Measurements from ENCODE around the gene GJB5. TPM values are rescaled to one million over a fixed set of nuclear protein-coding genes. Genes with fewer than 3 reads are reported as not detected.

GJB5 gene
- total RNA-seq, 1 experiment from 2014 or later = not detected

DNA sequence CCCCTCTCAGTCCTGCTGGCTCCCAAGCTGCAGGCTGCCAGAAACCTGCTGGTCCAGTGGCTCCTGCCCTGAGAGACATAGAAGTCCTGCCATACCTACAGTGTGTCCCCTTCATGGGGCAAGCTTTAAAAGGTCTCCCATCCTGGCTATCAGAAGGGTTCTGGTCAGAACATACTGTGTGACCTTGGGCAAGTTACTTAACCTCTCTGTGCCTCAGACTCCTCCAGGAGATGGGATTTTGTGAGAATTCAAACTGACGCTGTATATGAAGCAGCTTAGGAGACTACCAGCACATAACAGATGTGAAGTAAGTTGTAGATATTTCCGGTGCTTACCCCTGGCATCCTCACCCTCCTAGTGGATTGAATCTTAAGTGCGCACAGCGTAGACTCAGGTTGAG lies 8.7 kb upstream of the GJB5 start:
- no peaks in the 10 kb centered on the region for H3K36me3 ChIP-seq (ENCODE audit: control insufficient read depth, insufficient read depth, low read length)
- peaks cover 10% of the 10 kb centered on the region for H3K4me1 ChIP-seq
- no peaks in the 10 kb centered on the region for H3K27me3 Mint-ChIP-seq (ENCODE audit: insufficient read depth, unreplicated experiment)
- H3K4me3 ChIP-seq (ENCODE audit: low read depth, low read length) = no peak overlapping the region
- H3K27ac Mint-ChIP-seq (ENCODE audit: unreplicated experiment) = no peak overlapping the region
- BruUV-seq (replicated peaks) = no TSS peak
- TF ChIP-seq, protein P1, sequence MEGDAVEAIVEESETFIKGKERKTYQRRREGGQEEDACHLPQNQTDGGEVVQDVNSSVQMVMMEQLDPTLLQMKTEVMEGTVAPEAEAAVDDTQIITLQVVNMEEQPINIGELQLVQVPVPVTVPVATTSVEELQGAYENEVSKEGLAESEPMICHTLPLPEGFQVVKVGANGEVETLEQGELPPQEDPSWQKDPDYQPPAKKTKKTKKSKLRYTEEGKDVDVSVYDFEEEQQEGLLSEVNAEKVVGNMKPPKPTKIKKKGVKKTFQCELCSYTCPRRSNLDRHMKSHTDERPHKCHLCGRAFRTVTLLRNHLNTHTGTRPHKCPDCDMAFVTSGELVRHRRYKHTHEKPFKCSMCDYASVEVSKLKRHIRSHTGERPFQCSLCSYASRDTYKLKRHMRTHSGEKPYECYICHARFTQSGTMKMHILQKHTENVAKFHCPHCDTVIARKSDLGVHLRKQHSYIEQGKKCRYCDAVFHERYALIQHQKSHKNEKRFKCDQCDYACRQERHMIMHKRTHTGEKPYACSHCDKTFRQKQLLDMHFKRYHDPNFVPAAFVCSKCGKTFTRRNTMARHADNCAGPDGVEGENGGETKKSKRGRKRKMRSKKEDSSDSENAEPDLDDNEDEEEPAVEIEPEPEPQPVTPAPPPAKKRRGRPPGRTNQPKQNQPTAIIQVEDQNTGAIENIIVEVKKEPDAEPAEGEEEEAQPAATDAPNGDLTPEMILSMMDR (IDR thresholded peaks at IDR 0.05; ENCODE audit: insufficient read depth in 1 of 2, low read depth in 1 of 2, low read length in 1 of 2, severe bottlenecking in 1 of 2, unreplicated experiment in 1 of 2) = no peak
- H3K4me3 Mint-ChIP-seq (ENCODE audit: unreplicated experiment) = no peak overlapping the region
- peaks cover 10% of the 10 kb centered on the region for H3K4me1 Mint-ChIP-seq (ENCODE audit: low read depth, unreplicated experiment)
- intact Hi-C loops (cut with micrococcal nuclease; ENCODE audit: unreplicated experiment) = no loop called here
- H3K27me3 ChIP-seq (replicated peaks; ENCODE audit: control insufficient read depth, insufficient read depth, low read length) = no peaks in the 10 kb centered on the region
- CTCF ChIA-PET = no interaction called here
- no peak for DNase-seq
- POLR2A ChIA-PET = no interaction called here
- H3K9me3 ChIP-seq = no peaks in the 10 kb centered on the region
- H3K9me3 Mint-ChIP-seq (ENCODE audit: unreplicated experiment) = no peaks in the 10 kb centered on the region
- H3K36me3 Mint-ChIP-seq (ENCODE audit: insufficient read depth, unreplicated experiment) = no peaks in the 10 kb centered on the region

DNA sequence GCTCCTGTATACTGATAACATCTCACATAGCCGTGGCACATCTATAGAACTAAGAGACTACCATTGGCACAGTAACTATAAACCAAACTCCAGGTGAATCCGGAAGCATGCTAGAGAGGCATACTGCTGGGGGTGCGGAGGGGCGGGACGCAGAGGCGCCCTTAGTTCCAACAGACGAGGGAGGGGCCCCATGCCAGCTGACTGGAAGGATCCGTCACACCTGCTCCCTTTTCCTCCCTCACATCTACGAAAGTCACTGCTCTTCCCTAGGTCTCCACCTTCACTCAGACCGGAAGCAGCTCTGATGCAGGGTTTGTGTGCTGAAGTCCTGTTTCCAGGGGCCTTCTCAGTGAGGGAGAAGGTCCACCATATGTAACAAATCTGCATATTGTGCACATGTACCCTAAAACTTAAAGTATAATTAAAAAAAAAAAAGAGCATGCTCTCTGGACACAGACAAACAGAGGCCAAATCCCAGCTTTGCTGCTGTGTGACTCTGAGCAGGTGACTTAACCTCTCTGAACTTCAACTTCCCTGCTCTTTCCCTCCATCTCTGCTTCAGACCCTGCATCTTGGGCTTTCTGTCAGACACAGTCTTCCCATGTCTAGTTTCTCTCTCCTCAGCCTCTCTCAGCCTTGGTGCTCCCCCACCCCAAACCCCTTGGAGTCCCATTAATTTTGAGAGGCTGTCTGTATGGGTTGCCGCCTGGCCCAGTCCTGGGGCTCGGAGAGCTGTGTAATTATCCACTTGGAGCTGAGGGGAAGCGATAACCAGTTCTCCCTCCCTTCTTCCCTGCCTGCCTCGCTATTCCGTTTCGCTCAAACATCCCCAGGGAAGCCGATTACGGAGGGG lies 7.8 kb upstream of the GJB5 start:
- Histone ChIP-seq H3K4me1 (peaks cover 10% of the 10 kb centered on the region), H3K9me3 (no peaks in the 10 kb centered on the region), H3K36me3 (ENCODE audit: control insufficient read depth, insufficient read depth, low read length) (no peaks in the 10 kb centered on the region), H3K4me3 (ENCODE audit: low read depth, low read length) (no peak overlapping the region), H3K27me3 (replicated peaks; ENCODE audit: control insufficient read depth, insufficient read depth, low read length) (no peaks in the 10 kb centered on the region)
- no peak overlapping the region for H3K27ac Mint-ChIP-seq (ENCODE audit: unreplicated experiment)
- ChIA-PET POLR2A (no interaction called here), CTCF (no interaction called here)
- no TSS peak for BruUV-seq (replicated peaks)
- DNase-seq = no peak
- intact Hi-C loops (cut with micrococcal nuclease; ENCODE audit: unreplicated experiment) = no loop called here
- no peaks in the 10 kb centered on the region for H3K27me3 Mint-ChIP-seq (ENCODE audit: insufficient read depth, unreplicated experiment)
- peaks cover 10% of the 10 kb centered on the region for H3K4me1 Mint-ChIP-seq (ENCODE audit: low read depth, unreplicated experiment)
- TF ChIP-seq, protein P1 (IDR thresholded peaks at IDR 0.05; ENCODE audit: insufficient read depth in 1 of 2, low read depth in 1 of 2, low read length in 1 of 2, severe bottlenecking in 1 of 2, unreplicated experiment in 1 of 2) = no peak
- no peak overlapping the region for H3K4me3 Mint-ChIP-seq (ENCODE audit: unreplicated experiment)
- no peaks in the 10 kb centered on the region for H3K36me3 Mint-ChIP-seq (ENCODE audit: insufficient read depth, unreplicated experiment)
- no peaks in the 10 kb centered on the region for H3K9me3 Mint-ChIP-seq (ENCODE audit: unreplicated experiment)

DNA sequence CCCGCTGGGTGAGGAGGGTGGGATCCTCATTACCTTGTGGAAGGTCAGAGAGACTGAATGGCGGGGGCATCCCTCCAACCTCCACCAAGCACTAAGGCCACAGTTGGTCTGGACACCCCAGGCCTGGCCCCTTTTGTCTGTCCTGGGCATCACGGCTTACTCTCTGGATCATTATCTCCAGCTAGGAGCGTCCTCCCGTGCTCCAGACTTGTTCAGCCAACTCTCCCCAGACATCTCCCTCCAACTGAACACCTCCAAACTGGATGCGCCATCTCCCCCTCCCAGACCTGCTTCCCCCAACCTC lies 7.3 kb upstream of the GJB5 start:
- H3K27ac Mint-ChIP-seq (ENCODE audit: unreplicated experiment) = no peak overlapping the region

More for the DNA sequence above, 7.3 kb upstream of the GJB5 start:
- Histone ChIP-seq H3K4me3 (ENCODE audit: low read depth, low read length) (no peak overlapping the region), H3K9me3 (no peaks in the 10 kb centered on the region), H3K4me1 (peaks cover 5% of the 10 kb centered on the region; the same call in 1 of the 2 replicates), H3K36me3 (ENCODE audit: control insufficient read depth, insufficient read depth, low read length) (no peaks in the 10 kb centered on the region), H3K27me3 (replicated peaks; ENCODE audit: control insufficient read depth, insufficient read depth, low read length) (no peaks in the 10 kb centered on the region)
- POLR2A ChIA-PET = no interaction called here
- Mint-ChIP-seq H3K9me3 (ENCODE audit: unreplicated experiment) (no peaks in the 10 kb centered on the region), H3K4me1 (ENCODE audit: low read depth, unreplicated experiment) (peaks cover 5% of the 10 kb centered on the region), H3K4me3 (ENCODE audit: unreplicated experiment) (no peak overlapping the region), H3K36me3 (ENCODE audit: insufficient read depth, unreplicated experiment) (no peaks in the 10 kb centered on the region), H3K27me3 (ENCODE audit: insufficient read depth, unreplicated experiment) (no peaks in the 10 kb centered on the region)
- intact Hi-C loops (cut with micrococcal nuclease; ENCODE audit: unreplicated experiment) = no loop called here
- TF ChIP-seq, protein P1 (IDR thresholded peaks at IDR 0.05; ENCODE audit: insufficient read depth in 1 of 2, low read depth in 1 of 2, low read length in 1 of 2, severe bottlenecking in 1 of 2, unreplicated experiment in 1 of 2) = no peak
- no TSS peak for BruUV-seq (replicated peaks)
- no peak for DNase-seq
- CTCF ChIA-PET = no interaction called here

Measured in Caco-2 (cell line).